Memory B cell (primary cell): ENCODE results near the gene WASF3.
"Not testable (repeated sequence)": the region's sequence is repeated elsewhere in the genome, so short reads cannot be mapped to it uniquely, and the experiment has no call there.

Experiments used
- ATAC-seq: fragments of 150-1000 bp; cut with Tn5 transposase; 2 replicates; pipeline ENCODE4 v1.10.0; 2021; ENCODE audit warnings: low read depth, mild to moderate bottlenecking, moderate library complexity
- DNase-seq, 2 donors: peaks; one replicate each; pipeline ENCODE4 v3.0.0; 2022; ENCODE audit warnings: low spot score in 2 of 2
- H3K27ac Mint-ChIP-seq: one replicate; pipeline ENCODE4 v1.8.0; 2022; ENCODE audit warnings: mild to moderate bottlenecking, moderate library complexity, mixed read lengths
- H3K27me3 Mint-ChIP-seq: one replicate; pipeline ENCODE4 v1.8.0; 2022; ENCODE audit warnings: mixed read lengths
- H3K36me3 Mint-ChIP-seq: one replicate; pipeline ENCODE4 v1.8.0; 2022; ENCODE audit warnings: mild to moderate bottlenecking, mixed read lengths
- H3K4me1 Mint-ChIP-seq: one replicate; pipeline ENCODE4 v1.8.0; 2022; ENCODE audit warnings: mixed read lengths
- H3K4me3 Mint-ChIP-seq: one replicate; pipeline ENCODE4 v1.8.0; 2022; ENCODE audit warnings: mild to moderate bottlenecking, moderate library complexity, mixed read lengths
- H3K9me3 Mint-ChIP-seq: one replicate; pipeline ENCODE4 v1.8.0; 2022; ENCODE audit warnings: mixed read lengths

WASF3 gene

GRCh38 chr13:26721251-26722121 lies 164.0 kb downstream of the WASF3 start:
- Mint-ChIP-seq H3K9me3 (no peaks in the 10 kb centered on the region), H3K4me1 (peaks cover 12% of the 10 kb centered on the region), H3K36me3 (no peaks in the 10 kb centered on the region), H3K27ac (no peak overlapping the region), H3K4me3 (peak overlapping the region; percentile 72), H3K27me3 (peaks cover 6% of the 10 kb centered on the region)
- peak; percentile 55 for ATAC-seq
- DNase-seq: no peak

GRCh38 chr13:26722321-26722720 lies 164.8 kb downstream of the WASF3 start:
- peaks cover 12% of the 10 kb centered on the region for H3K4me1 Mint-ChIP-seq
- no peak overlapping the region for H3K27ac Mint-ChIP-seq
- H3K9me3 Mint-ChIP-seq: no peaks in the 10 kb centered on the region

GRCh38 chr13:26723620-26724019 lies 166.1 kb downstream of the WASF3 start:
- not testable (repeated sequence) for H3K9me3 Mint-ChIP-seq, H3K27me3 Mint-ChIP-seq, H3K4me3 Mint-ChIP-seq, ATAC-seq, H3K27ac Mint-ChIP-seq, DNase-seq, H3K36me3 Mint-ChIP-seq
- H3K4me1 Mint-ChIP-seq: peaks cover 12% of the 10 kb centered on the region

More at GRCh38 chr13:26722321-26722720, 164.8 kb downstream of the WASF3 start:
- ATAC-seq (no peak), DNase-seq (no peak)
- peaks cover 6% of the 10 kb centered on the region for H3K27me3 Mint-ChIP-seq
- no peak overlapping the region for H3K4me3 Mint-ChIP-seq
- no peaks in the 10 kb centered on the region for H3K36me3 Mint-ChIP-seq

DNA sequence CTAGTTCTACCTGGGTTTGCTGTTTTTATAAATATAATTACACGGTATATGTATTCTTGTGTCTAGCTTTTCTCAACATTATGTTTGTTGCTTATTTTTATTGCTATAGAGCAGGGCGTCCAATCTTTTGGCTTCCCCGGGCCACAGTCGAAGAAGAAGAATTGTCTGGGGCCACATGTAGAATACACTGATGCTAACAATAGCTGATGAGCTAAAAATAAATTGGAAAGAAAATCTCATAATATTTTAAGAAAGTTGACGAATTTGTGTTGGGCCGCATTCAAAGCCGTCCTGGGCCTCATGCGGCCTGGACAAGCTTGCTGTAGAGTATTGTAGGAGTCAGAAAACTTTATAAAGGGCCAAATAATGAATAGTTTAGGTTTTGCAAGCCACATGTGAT lies 169.2 kb downstream of the WASF3 start:
- ATAC-seq (no peak), DNase-seq (no peak)
- H3K4me3 Mint-ChIP-seq: no peak overlapping the region
- no peaks in the 10 kb centered on the region for H3K36me3 Mint-ChIP-seq
- H3K27me3 Mint-ChIP-seq: peaks cover 6% of the 10 kb centered on the region
- H3K4me1 Mint-ChIP-seq: peaks cover 4% of the 10 kb centered on the region
- H3K27ac Mint-ChIP-seq: no peak overlapping the region
- no peaks in the 10 kb centered on the region for H3K9me3 Mint-ChIP-seq

DNA sequence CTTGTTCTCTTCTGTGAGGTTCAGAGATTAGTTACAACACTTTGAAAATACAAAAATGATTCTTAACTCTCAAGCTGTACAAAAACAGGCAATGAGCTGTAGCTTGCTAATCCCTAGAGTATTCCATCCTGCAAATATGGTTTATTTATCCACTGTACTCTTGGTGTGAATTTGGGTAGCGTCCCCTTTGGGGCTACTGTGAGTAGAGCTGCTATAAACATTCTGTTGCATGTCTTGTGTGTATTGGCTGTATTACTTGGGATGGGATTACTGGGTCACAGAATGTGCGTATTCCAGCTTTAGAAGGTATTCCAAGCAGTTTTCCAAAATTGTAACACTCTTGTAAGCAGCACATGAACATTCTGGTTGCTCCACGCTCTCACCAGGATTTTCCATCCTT lies 169.6 kb downstream of the WASF3 start:
- no peak for ATAC-seq
- Mint-ChIP-seq H3K27ac (no peak overlapping the region), H3K36me3 (no peaks in the 10 kb centered on the region), H3K4me3 (no peak overlapping the region), H3K9me3 (no peaks in the 10 kb centered on the region), H3K4me1 (peaks cover 3% of the 10 kb centered on the region), H3K27me3 (peaks cover 7% of the 10 kb centered on the region)
- DNase-seq: no peak

- no peak overlapping the region for H3K27ac Mint-ChIP-seq
- DNase-seq (no peak), ATAC-seq (no peak)
- H3K4me1 Mint-ChIP-seq: no peaks in the 10 kb centered on the region
- H3K4me3 Mint-ChIP-seq: no peak overlapping the region
- H3K27me3 Mint-ChIP-seq: peaks cover 7% of the 10 kb centered on the region
- H3K9me3 Mint-ChIP-seq: no peaks in the 10 kb centered on the region
- no peaks in the 10 kb centered on the region for H3K36me3 Mint-ChIP-seq
These were observed 170.2 kb downstream of the WASF3 start for GRCh38 chr13:26727633-26728032.

- peaks cover 2% of the 10 kb centered on the region for H3K36me3 Mint-ChIP-seq
- no peak overlapping the region for H3K27ac Mint-ChIP-seq
- H3K27me3 Mint-ChIP-seq: peaks cover 7% of the 10 kb centered on the region
- peaks cover 7% of the 10 kb centered on the region for H3K9me3 Mint-ChIP-seq
- no peaks in the 10 kb centered on the region for H3K4me1 Mint-ChIP-seq
- DNase-seq (no peak), ATAC-seq (no peak)
- no peak overlapping the region for H3K4me3 Mint-ChIP-seq
These were observed 178.2 kb downstream of the WASF3 start for GRCh38 chr13:26735677-26736076.
